CD4-positive, alpha-beta T cell treated with Interleukin-21 for 1 hour (primary cell): Measurements from ENCODE around the gene FAM168A.

Source experiments
- DNase-seq: peaks from one replicate; pipeline ENCODE4 v3.0.0-alpha.2; 2020

The FAM168A gene

DNA sequence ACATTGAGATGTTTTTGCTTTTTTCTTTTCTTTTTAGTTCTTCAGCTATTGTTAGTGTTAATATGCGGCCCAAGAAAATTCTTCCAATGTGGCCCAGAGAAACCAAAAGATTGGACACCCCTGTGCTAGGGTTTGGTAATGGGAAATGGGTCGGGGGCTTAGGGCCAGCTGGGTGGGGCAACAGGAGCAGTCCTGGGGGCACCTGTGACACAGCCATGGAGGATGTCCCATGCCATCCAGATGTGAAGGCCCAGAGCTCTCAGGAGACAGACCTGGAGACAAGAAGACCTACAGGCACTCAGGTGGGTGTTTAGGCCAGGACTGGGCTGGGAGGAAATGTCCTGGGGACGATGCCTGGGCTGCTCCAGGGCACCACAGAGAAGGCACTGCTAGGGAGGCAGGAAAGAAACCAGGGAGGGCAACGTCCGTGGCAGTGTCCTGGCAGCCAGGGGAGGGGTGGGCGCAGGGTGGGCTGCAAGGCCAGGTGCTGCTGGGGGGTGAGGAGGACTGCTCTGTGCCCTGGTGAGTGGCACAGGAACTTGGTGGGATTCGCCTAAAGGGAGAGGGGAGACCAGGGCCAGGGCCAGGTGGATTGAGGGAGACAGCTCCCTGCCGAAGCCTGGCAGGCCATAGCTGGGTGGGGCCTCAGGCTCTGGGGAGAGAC lies 200.3 kb downstream of the FAM168A start:
- no peak for DNase-seq

DNA sequence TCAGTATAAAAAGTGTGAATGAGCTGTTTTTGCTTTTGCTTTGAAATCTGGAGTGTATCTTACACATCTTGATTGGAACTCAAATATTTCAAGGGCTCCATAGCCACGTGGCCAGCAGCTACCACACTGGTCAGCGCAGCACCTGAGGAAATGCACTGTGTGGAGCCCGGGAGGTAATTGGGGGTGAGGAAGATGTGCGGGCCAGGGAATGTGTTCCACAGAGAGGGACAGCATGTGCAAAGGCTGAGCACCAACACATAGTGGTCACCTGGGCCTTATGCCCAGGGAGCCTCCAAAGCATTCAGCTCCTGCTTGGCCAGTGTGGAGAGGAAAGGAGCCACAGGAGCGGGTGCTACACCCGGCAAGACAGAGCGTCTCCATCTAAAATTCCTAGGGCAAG lies 200.9 kb downstream of the FAM168A start:
- DNase-seq: no peak

- DNase-seq: no peak
These were observed 201.5 kb downstream of the FAM168A start for GRCh38 chr11:73396251-73396930.

- DNase-seq: no peak
These were observed 202.4 kb downstream of the FAM168A start for GRCh38 chr11:73395297-73396208.

GRCh38 chr11:73394416-73395296 lies 203.3 kb downstream of the FAM168A start:
- DNase-seq: no peak

GRCh38 chr11:73393479-73394415 lies 204.2 kb downstream of the FAM168A start:
- peak; percentile 74 for DNase-seq

DNA sequence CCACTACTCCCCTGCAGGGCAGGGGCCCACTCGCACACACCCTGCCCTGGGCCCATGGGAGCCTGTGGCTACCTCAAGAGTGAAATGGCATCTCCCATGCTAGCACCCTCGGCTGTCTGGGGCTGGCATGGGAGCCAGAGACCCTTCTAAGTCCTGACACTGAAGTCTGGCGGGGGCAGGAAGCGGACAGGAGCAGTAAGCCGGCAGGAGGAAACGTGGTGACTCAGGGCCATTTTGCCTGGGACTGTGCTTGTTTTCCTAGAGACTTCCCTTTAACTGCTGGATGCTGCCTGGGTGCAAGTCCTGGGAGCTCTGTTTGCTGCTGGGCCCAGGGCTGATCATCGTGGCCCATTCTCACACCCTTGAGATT lies 204.9 kb downstream of the FAM168A start:
- DNase-seq: no peak

- DNase-seq: no peak
These were observed 205.6 kb downstream of the FAM168A start for GRCh38 chr11:73392108-73393010.

DNA sequence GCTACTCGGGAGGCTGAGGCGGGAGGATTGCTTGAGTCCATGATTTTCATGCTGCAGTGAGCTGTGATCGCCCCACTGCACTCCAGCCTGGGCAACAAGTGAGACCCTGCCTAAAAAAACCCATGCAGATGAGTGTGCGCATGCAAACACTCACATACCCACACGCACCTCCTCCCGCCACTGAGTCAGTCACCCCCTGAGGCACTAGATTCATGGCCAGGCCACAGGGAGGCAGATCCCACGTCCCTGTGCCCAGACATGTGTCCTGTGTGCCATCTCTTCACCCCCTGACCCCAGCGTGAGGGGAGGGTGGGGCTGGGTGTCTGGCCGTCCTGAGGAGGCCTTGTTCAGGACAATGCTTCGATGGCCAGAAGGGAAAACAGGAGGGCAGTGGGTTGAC lies 206.2 kb downstream of the FAM168A start:
- no peak for DNase-seq

- no peak for DNase-seq
These were observed 207.0 kb downstream of the FAM168A start for GRCh38 chr11:73390601-73391565.

GRCh38 chr11:73389916-73390315 lies 208.0 kb downstream of the FAM168A start:
- no peak for DNase-seq

GRCh38 chr11:73389134-73389525 lies 208.8 kb downstream of the FAM168A start:
- DNase-seq: no peak

- no peak for DNase-seq
These were observed 209.4 kb downstream of the FAM168A start for GRCh38 chr11:73388265-73389133.

GRCh38 chr11:73387594-73388264 lies 210.2 kb downstream of the FAM168A start:
- DNase-seq: no peak

GRCh38 chr11:73386546-73386945 lies 211.4 kb downstream of the FAM168A start:
- no peak for DNase-seq

DNA sequence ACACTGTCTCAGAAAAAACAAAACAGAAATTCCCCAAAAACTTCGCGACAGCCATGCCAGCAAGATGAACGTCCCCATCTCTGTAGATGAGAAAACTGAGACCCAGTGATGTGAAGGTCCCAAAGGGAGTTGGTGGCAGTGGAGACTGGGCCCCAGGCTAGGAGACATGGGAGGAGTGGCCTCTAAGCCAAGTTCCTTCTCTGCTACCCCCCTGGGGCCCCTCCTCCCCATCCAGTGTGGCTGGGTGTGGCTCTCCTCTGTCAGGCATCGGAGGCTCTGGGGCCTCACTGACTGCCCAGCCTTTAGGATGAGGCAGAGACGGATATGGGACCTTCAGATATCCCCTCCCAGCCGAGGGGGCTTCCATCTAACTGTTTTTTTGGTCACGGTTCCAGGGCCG lies 211.9 kb downstream of the FAM168A start:
- no peak for DNase-seq

- peak; percentile 56 for DNase-seq
These were observed 212.8 kb downstream of the FAM168A start for GRCh38 chr11:73384872-73385689.
